IPS-15b (cell line): ENCODE results near the gene LEPR.
A peak's percentile ranks its signal among the peaks of the same experiment; 100 is the strongest.
"Not testable (repeated sequence)": the region's sequence is repeated elsewhere in the genome, so short reads cannot be mapped to it uniquely, and the experiment has no call there.

ENCODE experiments used
- H3K27me3 ChIP-seq: one replicate; pipeline ENCODE4 v1.6.1; 2013; ENCODE audit warnings: low read length; ENCODE audit not compliant: control insufficient read depth, insufficient read depth
- H3K36me3 ChIP-seq: one replicate; pipeline ENCODE4 v1.6.1; 2013; ENCODE audit warnings: low read length; ENCODE audit not compliant: control insufficient read depth, insufficient read depth
- H3K4me1 ChIP-seq: one replicate; pipeline ENCODE4 v1.6.1; 2013; ENCODE audit warnings: mild to moderate bottlenecking, low read length; ENCODE audit not compliant: control insufficient read depth, insufficient read depth
- H3K4me3 ChIP-seq: one replicate; pipeline ENCODE4 v1.5.1; 2013; ENCODE audit warnings: low read depth, low read length
- H3K9ac ChIP-seq: one replicate; pipeline ENCODE4 v1.6.1; 2013; ENCODE audit warnings: low read depth, mild to moderate bottlenecking, low read length
- H3K9me3 ChIP-seq: one replicate; pipeline ENCODE4 v1.6.1; 2013; ENCODE audit warnings: mild to moderate bottlenecking, low read length; ENCODE audit not compliant: control insufficient read depth, insufficient read depth

The LEPR gene, protein sequence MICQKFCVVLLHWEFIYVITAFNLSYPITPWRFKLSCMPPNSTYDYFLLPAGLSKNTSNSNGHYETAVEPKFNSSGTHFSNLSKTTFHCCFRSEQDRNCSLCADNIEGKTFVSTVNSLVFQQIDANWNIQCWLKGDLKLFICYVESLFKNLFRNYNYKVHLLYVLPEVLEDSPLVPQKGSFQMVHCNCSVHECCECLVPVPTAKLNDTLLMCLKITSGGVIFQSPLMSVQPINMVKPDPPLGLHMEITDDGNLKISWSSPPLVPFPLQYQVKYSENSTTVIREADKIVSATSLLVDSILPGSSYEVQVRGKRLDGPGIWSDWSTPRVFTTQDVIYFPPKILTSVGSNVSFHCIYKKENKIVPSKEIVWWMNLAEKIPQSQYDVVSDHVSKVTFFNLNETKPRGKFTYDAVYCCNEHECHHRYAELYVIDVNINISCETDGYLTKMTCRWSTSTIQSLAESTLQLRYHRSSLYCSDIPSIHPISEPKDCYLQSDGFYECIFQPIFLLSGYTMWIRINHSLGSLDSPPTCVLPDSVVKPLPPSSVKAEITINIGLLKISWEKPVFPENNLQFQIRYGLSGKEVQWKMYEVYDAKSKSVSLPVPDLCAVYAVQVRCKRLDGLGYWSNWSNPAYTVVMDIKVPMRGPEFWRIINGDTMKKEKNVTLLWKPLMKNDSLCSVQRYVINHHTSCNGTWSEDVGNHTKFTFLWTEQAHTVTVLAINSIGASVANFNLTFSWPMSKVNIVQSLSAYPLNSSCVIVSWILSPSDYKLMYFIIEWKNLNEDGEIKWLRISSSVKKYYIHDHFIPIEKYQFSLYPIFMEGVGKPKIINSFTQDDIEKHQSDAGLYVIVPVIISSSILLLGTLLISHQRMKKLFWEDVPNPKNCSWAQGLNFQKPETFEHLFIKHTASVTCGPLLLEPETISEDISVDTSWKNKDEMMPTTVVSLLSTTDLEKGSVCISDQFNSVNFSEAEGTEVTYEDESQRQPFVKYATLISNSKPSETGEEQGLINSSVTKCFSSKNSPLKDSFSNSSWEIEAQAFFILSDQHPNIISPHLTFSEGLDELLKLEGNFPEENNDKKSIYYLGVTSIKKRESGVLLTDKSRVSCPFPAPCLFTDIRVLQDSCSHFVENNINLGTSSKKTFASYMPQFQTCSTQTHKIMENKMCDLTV

GRCh38 chr1:65420590-65421350, at the start of gene LEPR, which contains the start of gene LEPROT:
TSS of gene LEPR (plus strand) at chr1:65420668. CDS start at chr1:65565566, 144,898 bp downstream.
TSS of gene LEPROT (plus strand) at chr1:65420668. CDS start at chr1:65420725, 57 bp downstream.
- peaks cover 15% of the 10 kb centered on the region for H3K4me1 ChIP-seq

GRCh38 chr1:65371544-65371943, 48.9 kb upstream of the LEPR start:
- no peaks in the 10 kb centered on the region for H3K4me1 ChIP-seq
- no peak overlapping the region for H3K9ac ChIP-seq
- no peaks in the 10 kb centered on the region for H3K36me3 ChIP-seq
- H3K4me3 ChIP-seq = no peak overlapping the region
- no peaks in the 10 kb centered on the region for H3K9me3 ChIP-seq
- H3K27me3 ChIP-seq = no peaks in the 10 kb centered on the region

More at GRCh38 chr1:65420590-65421350, at the start of gene LEPR, which contains the start of gene LEPROT:
- Histone ChIP-seq H3K9me3 (no peaks in the 10 kb centered on the region), H3K27me3 (no peaks in the 10 kb centered on the region), H3K36me3 (no peaks in the 10 kb centered on the region), H3K4me3 (peak within 1 kb of the TSS; percentile 88), H3K9ac (peak within 1 kb of the TSS; percentile 84)

DNA sequence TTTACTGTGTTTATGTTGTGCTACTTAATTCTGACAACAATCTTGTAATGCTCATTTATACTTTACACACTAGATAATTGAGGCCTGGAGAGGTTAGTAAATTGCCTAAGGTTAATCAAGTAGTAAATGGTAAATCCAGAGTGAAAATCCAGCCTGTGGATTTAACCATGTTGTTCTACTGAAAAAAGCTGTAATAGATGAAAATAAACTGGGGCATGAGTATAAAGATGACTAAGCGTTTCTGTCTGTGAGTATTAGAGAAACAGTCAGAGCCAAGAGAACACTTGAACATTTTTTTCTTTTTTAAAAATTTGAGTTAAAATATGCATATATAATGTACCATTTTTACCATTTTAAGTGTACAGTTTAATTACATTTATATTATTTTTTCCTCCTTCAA, 47.9 kb upstream of the LEPR start:
- H3K4me3 ChIP-seq = no peak overlapping the region
- H3K27me3 ChIP-seq = no peaks in the 10 kb centered on the region
- no peaks in the 10 kb centered on the region for H3K9me3 ChIP-seq
- H3K4me1 ChIP-seq = no peaks in the 10 kb centered on the region
- H3K9ac ChIP-seq = no peak overlapping the region
- no peaks in the 10 kb centered on the region for H3K36me3 ChIP-seq

GRCh38 chr1:65377496-65378246, 42.8 kb upstream of the LEPR start:
- no peaks in the 10 kb centered on the region for H3K4me1 ChIP-seq
- H3K36me3 ChIP-seq = no peaks in the 10 kb centered on the region
- no peak overlapping the region for H3K4me3 ChIP-seq
- no peaks in the 10 kb centered on the region for H3K9me3 ChIP-seq
- no peaks in the 10 kb centered on the region for H3K27me3 ChIP-seq
- no peak overlapping the region for H3K9ac ChIP-seq

GRCh38 chr1:65378247-65378946, 42.1 kb upstream of the LEPR start:
- Histone ChIP-seq H3K27me3 (no peaks in the 10 kb centered on the region), H3K9me3 (no peaks in the 10 kb centered on the region), H3K9ac (no peak overlapping the region), H3K4me1 (no peaks in the 10 kb centered on the region), H3K36me3 (no peaks in the 10 kb centered on the region), H3K4me3 (no peak overlapping the region)

DNA sequence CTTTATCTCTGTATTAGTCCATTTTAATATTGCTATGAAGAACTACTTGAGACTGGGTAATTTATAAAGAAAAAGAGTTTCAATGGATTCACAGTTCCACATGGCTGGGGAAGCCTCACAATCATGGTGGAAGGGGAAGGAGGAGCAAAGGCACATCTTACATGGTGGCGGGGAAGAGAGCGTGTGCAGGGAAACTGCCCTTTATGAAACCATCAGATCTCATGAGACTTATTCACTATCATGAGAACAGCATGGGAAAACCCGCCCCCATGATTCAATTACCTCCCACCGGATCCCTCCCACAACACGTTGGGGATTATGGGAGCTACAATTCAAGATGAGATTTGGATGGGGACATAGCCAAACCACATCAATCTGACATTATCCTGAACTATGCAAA, 36.0 kb upstream of the LEPR start:
- H3K4me1 ChIP-seq, H3K4me3 ChIP-seq, H3K9me3 ChIP-seq, H3K9ac ChIP-seq, H3K36me3 ChIP-seq, H3K27me3 ChIP-seq: not testable (repeated sequence)

- Histone ChIP-seq H3K4me3 (no peak overlapping the region), H3K27me3 (no peaks in the 10 kb centered on the region), H3K9me3 (no peaks in the 10 kb centered on the region), H3K36me3 (no peaks in the 10 kb centered on the region), H3K4me1 (no peaks in the 10 kb centered on the region), H3K9ac (no peak overlapping the region)
Observed at GRCh38 chr1:65386439-65386838, 34.0 kb upstream of the LEPR start.

DNA sequence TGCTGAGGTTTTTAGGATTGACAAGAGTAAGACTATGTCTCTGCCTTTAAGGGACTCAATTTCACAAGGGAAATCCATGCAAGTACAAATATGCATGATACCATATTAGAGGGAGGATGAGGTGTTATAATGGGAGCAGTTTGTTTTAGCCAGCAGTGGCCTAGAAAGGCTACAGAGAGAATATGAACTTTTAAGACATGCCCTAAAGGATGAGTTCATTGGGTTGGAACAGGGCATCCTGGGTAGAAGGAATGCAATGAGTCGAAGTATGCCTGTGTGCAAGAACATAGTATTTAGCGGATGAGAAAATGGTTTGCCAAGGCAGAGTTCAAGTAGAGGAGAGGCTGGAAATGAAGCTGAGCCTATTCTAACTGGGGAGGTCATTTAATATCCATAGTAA, 32.6 kb upstream of the LEPR start:
- no peak overlapping the region for H3K9ac ChIP-seq
- no peaks in the 10 kb centered on the region for H3K4me1 ChIP-seq
- H3K4me3 ChIP-seq = no peak overlapping the region
- no peaks in the 10 kb centered on the region for H3K27me3 ChIP-seq
- H3K9me3 ChIP-seq = no peaks in the 10 kb centered on the region
- H3K36me3 ChIP-seq = no peaks in the 10 kb centered on the region

GRCh38 chr1:65388908-65389695, 31.4 kb upstream of the LEPR start:
- Histone ChIP-seq H3K9me3 (no peaks in the 10 kb centered on the region), H3K4me3 (no peak overlapping the region), H3K27me3 (no peaks in the 10 kb centered on the region), H3K36me3 (no peaks in the 10 kb centered on the region), H3K9ac (no peak overlapping the region), H3K4me1 (no peaks in the 10 kb centered on the region)

DNA sequence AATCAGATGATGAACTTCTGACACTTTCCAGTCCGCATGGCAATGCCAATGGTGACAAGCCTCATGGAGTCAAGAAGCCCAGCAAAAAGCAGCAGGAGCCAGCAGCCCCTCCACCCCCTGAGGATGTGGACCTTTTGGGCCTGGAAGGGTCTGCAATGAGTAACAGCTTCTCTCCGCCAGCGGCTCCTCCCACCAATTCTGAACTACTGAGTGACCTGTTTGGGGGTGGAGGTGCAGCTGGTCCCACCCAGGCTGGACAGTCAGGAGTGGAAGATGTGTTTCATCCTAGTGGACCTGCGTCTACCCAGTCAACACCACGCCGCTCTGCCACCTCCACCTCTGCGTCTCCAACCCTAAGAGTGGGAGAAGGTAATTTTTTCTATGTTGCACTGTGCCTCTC, 28.0 kb upstream of the LEPR start:
- no peak overlapping the region for H3K4me3 ChIP-seq
- no peak overlapping the region for H3K9ac ChIP-seq
- H3K27me3 ChIP-seq = no peaks in the 10 kb centered on the region
- H3K4me1 ChIP-seq = peaks cover 3% of the 10 kb centered on the region
- H3K9me3 ChIP-seq = no peaks in the 10 kb centered on the region
- H3K36me3 ChIP-seq = no peaks in the 10 kb centered on the region
